Sigmoid colon (tissue), 7 donors: ENCODE measurements around the gene SLC20A1. TPM values are rescaled to one million over a fixed set of nuclear protein-coding genes. Genes with fewer than 3 reads are reported as not detected.
"Not testable (repeated sequence)": the region's sequence is repeated elsewhere in the genome, so short reads cannot be mapped to it uniquely, and the experiment has no call there.

Experiments
- DNase-seq: peaks from one replicate; pipeline ENCODE4 v3.0.0-alpha.2; 2019
- H3K27ac ChIP-seq, 4 donors: fragments of 200-600 bp; sonication (generic); one replicate each; pipeline ENCODE4 v1.5.1; 2016 to 2019; ENCODE audit warnings: mild to moderate bottlenecking in 1 of 4
- H3K27me3 ChIP-seq, 3 donors: fragments of 200-600 bp; sonication (generic); one replicate each; pipeline ENCODE4 v1.5.1; 2019; ENCODE audit warnings: mild to moderate bottlenecking in 1 of 3
- H3K36me3 ChIP-seq, 4 donors: fragments of 200-600 bp; sonication (generic); one replicate each; pipeline ENCODE4 v1.5.1; 2016 to 2019
- H3K4me1 ChIP-seq, 4 donors: fragments of 200-600 bp; sonication (generic); one replicate each; pipeline ENCODE4 v1.5.1; 2017 to 2019
- H3K4me3 ChIP-seq, 4 donors: fragments of 200-600 bp; sonication (generic); one replicate each; pipeline ENCODE4 v1.5.1; 2017 to 2019; ENCODE audit warnings: mild to moderate bottlenecking in 2 of 4, moderate library complexity in 1 of 4
- H3K9me3 ChIP-seq, 4 donors: fragments of 200-600 bp in 3 of 4; sonication (generic) in 3 of 4; one replicate each; pipeline versions ENCODE4 v1.5.1 to v1.6.1; 2013 to 2019
- CTCF ChIP-seq, 4 experiments: fragments of 450-650 bp in 3 of 4; fragments of 200-600 bp in 1 of 4; IDR thresholded peaks; one replicate each; pipeline ENCODE4 v1.5.1; 2016 to 2019; ENCODE audit warnings: antibody characterized with exemption in 4 of 4, mild to moderate bottlenecking in 3 of 4, moderate library complexity in 2 of 4
- EP300 ChIP-seq, 4 donors: sonication (generic); formaldehyde crosslinking; IDR thresholded peaks; one replicate each; pipeline ENCODE4 v1.6.1; 2017; ENCODE audit warnings: antibody characterized with exemption in 4 of 4
- POLR2A ChIP-seq, 2 donors: fragments of 450-650 bp; IDR thresholded peaks; one replicate each; pipeline ENCODE4 v1.6.1; 2016; ENCODE audit warnings: antibody characterized with exemption in 2 of 2, mild to moderate bottlenecking in 2 of 2, moderate library complexity in 2 of 2
- POLR2AphosphoS5 ChIP-seq, 4 donors: sonication (generic); formaldehyde crosslinking; IDR thresholded peaks; one replicate each; pipeline ENCODE4 v1.6.1; 2017; ENCODE audit warnings: antibody characterized with exemption in 4 of 4
- WGBS, 2 donors: extraction: QIAGEN DNeasy Blood & Tissue Kit; methylation state at CpG; one replicate each; pipeline ENCODE4 v1.1.7; 2013; 5-methylcytosine and 5-hydroxymethylcytosine counted together
- intact Hi-C: fragments of 100-400 bp; cut with DNase I; formaldehyde crosslinking; loops from one replicate; pipeline ENCODE4 v1.15.1; 2023
- polyA plus RNA-seq, 3 donors: library from polyadenylated mRNA; stranded (reverse); fragments of 200-250 nt; gene quantifications; one replicate each; pipeline ENCODE4 v1.2.3, GENCODE V29; 2013
- total RNA-seq, 4 donors: library from RNA; depleted of rRNA; stranded (reverse); fragments of >200 nt; gene quantifications; one replicate each; pipeline ENCODE4 v1.1.0, GENCODE V29; 2016
- donor health status: healthy with polysubstance abuse.
- donor health status: Bipolar disorder and iron deficiency.
- donor health status: healthy.

Gene SLC20A1
- total and polyA plus RNA-seq, 7 donors: 11.4 to 34.9 (median 18.0) TPM

- Histone ChIP-seq H3K9me3 (no peaks in the 10 kb centered on the region), H3K27me3 (no peaks in the 10 kb centered on the region), H3K36me3 (no peaks in the 10 kb centered on the region), H3K27ac (no peak overlapping the region), H3K4me1 (no peaks in the 10 kb centered on the region), H3K4me3 (no peak overlapping the region)
- WGBS, 2 donors: 89 to 93% methylated on average over 8 of the region's 8 CpGs
- peak; percentile 25 for DNase-seq
- no peak for TF ChIP-seq EP300 (IDR thresholded peaks at IDR 0.05)
- TF ChIP-seq POLR2AphosphoS5 (IDR thresholded peaks at IDR 0.05): no peak
- TF ChIP-seq CTCF (IDR thresholded peaks at IDR 0.05): no peak
- TF ChIP-seq POLR2A (IDR thresholded peaks at IDR 0.05): no peak
- intact Hi-C loops: no loop called here
Measured at GRCh38 chr2:112607680-112608438, 37.9 kb upstream of the SLC20A1 start.

- DNase-seq: peak; percentile 11
- H3K4me3 ChIP-seq, H3K9me3 ChIP-seq, intact Hi-C loops, H3K36me3 ChIP-seq, H3K27ac ChIP-seq, H3K27me3 ChIP-seq, H3K4me1 ChIP-seq: not testable (repeated sequence)
- 91 to 98% methylated on average over 4 of the region's 4 CpGs for WGBS, 2 donors
Measured at GRCh38 chr2:112609320-112609719, 36.4 kb upstream of the SLC20A1 start.

GRCh38 chr2:112612283-112612682 is 33.5 kb upstream of the SLC20A1 start:
- WGBS, 2 donors: 41 to 72% methylated on average over 1 of the region's 1 CpG
- H3K4me1 ChIP-seq, H3K4me3 ChIP-seq, H3K9me3 ChIP-seq, DNase-seq, H3K36me3 ChIP-seq, intact Hi-C loops, H3K27me3 ChIP-seq, H3K27ac ChIP-seq: not testable (repeated sequence)

GRCh38 chr2:112614201-112614840 is 31.4 kb upstream of the SLC20A1 start:
- H3K9me3 ChIP-seq: no peaks in the 10 kb centered on the region
- H3K36me3 ChIP-seq: no peaks in the 10 kb centered on the region
- H3K4me1 ChIP-seq: no peaks in the 10 kb centered on the region
- 24 to 65% methylated on average over 13 of the region's 13 CpGs for WGBS, 2 donors
- DNase-seq: peak; percentile 53
- no peak overlapping the region for H3K4me3 ChIP-seq
- no peak overlapping the region for H3K27ac ChIP-seq
- no peak for TF ChIP-seq POLR2A (IDR thresholded peaks at IDR 0.05)
- no peak for TF ChIP-seq POLR2AphosphoS5 (IDR thresholded peaks at IDR 0.05)
- TF ChIP-seq CTCF (IDR thresholded peaks at IDR 0.05): no peak
- no peak for TF ChIP-seq EP300 (IDR thresholded peaks at IDR 0.05)
- intact Hi-C loops: no loop called here
- no peaks in the 10 kb centered on the region for H3K27me3 ChIP-seq

GRCh38 chr2:112615051-112615450 is 30.7 kb upstream of the SLC20A1 start:
- Histone ChIP-seq H3K36me3 (no peaks in the 10 kb centered on the region), H3K4me3 (no peak overlapping the region), H3K4me1 (no peaks in the 10 kb centered on the region), H3K9me3 (no peaks in the 10 kb centered on the region), H3K27me3 (no peaks in the 10 kb centered on the region), H3K27ac (no peak overlapping the region)
- TF ChIP-seq CTCF (IDR thresholded peaks at IDR 0.05) (no peak), POLR2A (IDR thresholded peaks at IDR 0.05) (no peak), POLR2AphosphoS5 (IDR thresholded peaks at IDR 0.05) (no peak), EP300 (IDR thresholded peaks at IDR 0.05) (no peak)
- DNase-seq: peak; percentile 30
- WGBS, 2 donors: 97% methylated on average over 8 of the region's 8 CpGs
- intact Hi-C loops: no loop called here

GRCh38 chr2:112615798-112616197 is 29.9 kb upstream of the SLC20A1 start:
- H3K36me3 ChIP-seq, H3K9me3 ChIP-seq, intact Hi-C loops, H3K27me3 ChIP-seq, H3K4me3 ChIP-seq, H3K4me1 ChIP-seq, H3K27ac ChIP-seq, DNase-seq: not testable (repeated sequence)
- WGBS, 2 donors: 90 to 93% methylated on average over 2 of the region's 2 CpGs
